ENCODE data around the gene BHLHE23.
A peak's percentile ranks its signal among the peaks of the same experiment; 100 is the strongest.
"Not testable (repeated sequence)": the region's sequence is repeated elsewhere in the genome, so short reads cannot be mapped to it uniquely, and the experiment has no call there.

The BHLHE23 gene

DNA sequence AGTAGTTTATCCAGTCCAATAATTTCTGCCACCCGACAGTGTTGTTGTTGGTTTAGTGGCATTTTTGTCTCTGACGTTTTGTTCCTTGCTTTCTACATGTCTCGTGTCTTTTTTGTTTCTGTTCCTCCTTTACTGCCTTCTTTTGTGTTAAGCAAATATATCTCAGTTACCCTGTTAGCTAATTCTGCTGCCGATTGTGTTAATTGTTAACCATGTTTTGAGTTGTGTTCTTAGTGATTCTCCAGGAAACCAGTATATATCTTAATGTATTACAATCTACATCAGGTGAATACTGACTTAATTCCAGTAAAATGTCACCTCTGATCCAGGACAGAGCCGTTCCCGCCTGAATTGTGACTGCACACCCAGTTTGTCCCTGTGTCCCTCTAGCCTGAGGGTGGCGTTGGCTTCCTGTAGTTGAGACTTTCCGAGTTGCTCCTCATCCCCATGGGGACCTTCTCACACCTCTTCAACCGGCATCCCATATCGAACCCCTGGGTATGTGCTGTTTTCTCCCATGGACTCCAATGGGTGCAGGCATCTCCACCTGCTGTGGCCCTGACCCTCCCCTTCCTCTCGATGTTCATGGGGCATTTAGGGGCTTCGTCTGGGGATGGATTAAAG, 35.8 kb upstream of the BHLHE23 start:
- no peak for DNase-seq

DNA sequence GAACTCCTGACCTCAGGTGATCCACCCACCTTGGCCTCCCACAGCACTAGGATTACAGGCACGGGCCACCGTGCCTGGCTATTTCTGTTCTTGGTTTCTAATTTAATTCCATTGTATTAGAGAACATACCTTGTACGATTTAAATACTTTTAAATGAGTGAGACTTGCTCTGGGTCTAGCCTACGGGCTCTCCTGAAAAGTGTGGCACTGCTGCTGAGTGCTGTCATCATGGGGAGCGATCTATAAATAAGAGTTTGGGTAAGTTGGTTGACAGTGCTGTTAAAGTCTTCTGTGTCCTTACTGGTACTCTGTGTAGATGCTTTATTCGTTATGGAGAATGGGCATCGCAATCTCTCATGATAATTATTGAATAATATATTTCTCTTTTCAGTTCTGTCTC, 35.0 kb upstream of the BHLHE23 start:
- no peak for DNase-seq

- no peak for DNase-seq
Measured at GRCh38 chr20:63037669-63038268, 31.0 kb upstream of the BHLHE23 start.

GRCh38 chr20:63036291-63036690, 29.5 kb upstream of the BHLHE23 start:
- DNase-seq: no peak

GRCh38 chr20:63035603-63036185, 28.9 kb upstream of the BHLHE23 start:
- no peak for DNase-seq

DNA sequence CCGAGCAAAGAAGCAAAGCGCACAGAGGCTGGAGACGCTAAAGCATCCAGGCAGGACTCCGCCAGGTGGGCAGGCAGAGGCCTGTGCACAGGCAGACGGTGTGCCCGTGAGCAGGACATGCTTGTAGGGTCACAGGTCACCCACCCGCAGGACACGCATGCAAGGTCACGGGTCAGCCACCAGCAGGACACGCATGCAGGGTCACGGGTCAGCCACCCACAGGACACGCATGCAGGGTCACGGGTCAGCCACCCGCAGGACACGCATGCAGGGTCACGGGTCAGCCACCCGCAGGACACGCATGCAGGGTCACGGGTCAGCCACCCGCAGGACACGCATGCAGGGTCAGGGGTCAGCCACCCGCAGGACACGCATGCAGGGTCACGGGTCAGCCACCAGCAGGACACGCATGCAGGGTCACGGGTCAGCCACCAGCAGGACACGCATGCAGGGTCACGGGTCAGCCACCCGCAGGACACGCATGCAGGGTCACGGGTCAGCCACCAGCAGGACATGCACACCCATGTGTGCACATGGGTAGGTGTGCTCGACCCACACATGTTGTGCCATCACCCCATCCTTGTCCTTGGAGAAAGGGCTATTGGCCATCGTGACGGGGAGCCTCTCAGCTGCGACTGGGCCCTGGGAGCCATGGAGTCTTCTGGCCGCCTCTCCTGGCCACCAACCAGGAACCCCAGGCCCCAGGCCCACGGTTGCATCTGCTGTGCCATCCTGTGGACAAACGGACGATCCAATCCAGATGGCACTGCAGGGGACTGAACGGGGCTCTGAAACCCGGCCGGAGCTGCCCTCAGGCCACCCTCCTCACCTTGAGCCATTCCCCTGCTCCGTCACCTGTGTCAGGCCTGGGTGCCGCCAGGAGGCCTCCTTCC, 28.2 kb upstream of the BHLHE23 start:
- not testable (repeated sequence) for DNase-seq

DNA sequence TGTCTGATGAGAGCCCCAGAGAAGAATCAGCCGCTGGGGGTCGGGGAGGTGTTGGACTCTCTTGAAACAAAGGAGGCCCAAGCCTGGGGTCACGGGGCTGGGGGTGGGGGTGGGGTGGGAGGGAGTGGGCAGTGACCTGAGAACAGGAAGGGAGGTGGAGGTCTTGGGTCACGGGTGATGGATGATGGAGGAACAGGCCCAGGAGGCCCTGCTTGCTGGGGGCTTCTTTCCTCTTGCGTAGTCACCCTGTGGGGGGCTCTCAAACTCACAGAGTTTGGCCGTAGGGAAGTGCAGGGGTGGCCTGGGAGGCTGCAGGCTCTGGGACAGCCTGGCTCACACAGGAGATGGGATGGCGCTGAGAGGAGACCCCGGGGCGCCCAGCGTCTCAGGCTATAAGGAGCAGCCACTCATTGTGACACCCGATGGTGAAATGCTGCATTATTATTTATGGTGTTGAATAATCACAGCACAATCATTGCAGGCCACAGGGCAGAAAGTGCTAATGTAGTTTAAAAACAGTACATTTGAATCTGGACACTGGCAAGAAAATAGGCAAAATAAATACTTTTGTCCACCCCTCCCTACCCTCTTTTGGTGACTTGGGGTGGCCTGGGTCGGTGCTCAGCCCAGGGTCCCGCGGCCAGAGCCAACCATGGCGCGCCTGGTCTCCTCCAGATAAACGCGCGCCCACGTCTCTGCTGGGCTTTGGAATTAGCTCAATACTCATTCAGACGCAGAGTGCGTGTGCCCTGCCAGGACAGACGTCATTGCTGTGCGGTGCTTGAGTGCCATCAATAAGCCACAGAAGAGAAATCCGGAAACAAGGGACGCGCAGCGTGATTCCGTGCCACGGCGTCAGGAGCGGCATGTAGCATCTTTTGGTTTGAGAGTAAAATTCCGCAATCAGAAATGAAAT, 27.3 kb upstream of the BHLHE23 start:
- DNase-seq: no peak

DNA sequence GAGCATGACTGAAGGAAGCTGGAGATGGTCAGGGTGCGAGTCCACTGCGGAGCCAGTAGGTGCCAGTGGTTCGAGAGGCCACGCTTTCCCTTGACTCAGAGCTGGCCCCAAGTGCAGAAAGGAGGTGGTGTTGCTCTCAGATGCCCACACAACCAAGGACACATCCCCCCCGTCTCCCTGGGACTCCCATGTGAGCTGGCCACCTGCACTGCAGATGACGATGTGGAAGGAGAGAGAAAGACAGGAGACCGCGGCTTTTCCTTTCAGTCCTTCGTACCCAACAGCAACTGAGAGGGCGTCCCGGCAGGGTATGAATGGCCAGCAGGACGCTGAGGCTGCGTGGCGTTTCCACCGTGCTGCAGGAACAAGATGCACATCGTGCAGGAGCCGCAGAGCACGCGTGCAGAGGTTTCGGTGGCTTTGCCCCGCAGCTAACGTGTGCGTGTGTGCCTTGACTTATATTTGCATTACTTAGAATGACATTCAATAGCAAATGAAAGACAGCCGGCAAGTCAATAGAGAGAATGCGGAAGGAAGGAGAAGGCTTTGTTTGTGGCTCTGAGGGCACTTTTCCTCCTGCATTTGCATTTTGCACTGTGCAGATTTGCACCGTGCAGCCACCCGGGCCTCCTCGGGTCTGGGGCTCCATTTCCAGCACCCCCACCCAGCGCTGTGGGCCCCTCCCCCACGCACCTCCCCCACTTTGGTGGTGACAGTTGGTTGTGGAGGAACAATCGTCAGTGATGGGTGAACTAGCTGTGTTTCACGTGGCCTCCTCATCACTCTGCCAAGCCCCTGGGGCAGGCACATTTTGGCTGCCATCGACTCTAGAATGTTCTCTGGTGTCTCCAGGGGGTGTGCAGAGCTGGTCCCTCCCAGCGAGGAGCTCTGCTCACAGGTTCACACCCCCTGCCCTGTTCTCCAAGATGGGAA, 26.4 kb upstream of the BHLHE23 start:
- no peak for DNase-seq

- no peak for DNase-seq
Measured at GRCh38 chr20:63032026-63032800, 25.4 kb upstream of the BHLHE23 start.

DNA sequence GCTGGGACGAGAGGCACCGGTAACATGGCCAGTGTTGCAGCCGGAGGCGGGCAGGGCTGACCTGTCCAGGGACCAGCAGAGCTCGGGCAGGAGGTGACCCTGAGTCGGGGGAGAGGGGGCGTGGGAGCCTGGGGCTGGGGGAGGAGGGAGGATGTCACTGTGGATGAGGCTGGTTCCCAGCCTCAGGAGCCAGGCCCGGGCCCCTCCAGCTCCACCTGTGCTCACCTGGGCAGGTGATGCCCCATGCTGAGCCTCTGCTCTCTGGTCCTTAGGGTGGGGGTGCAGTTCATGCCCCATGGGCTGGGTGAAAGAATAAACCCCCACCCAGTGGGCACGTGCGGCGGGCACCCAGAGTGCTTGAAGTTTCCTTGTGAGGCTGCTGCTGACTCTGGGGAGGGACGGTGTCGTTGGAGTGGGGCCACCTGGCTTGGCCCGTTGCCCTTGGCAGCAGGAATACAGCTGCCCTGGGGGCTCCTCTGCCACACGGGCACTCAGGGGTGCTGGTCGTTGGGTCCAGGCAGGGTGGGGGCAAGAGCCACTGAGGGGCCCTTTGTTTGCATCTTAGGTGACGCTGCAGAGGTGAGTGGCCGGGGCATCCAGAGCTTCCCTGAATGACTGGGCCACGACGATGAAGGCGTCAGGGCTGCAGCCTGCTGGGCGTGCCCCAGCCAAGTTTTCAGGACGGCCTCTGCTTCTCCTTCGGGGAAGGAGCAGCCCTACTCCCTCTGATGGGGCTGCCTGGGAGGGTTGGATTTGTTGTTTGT, 24.7 kb upstream of the BHLHE23 start:
- no peak for DNase-seq

DNA sequence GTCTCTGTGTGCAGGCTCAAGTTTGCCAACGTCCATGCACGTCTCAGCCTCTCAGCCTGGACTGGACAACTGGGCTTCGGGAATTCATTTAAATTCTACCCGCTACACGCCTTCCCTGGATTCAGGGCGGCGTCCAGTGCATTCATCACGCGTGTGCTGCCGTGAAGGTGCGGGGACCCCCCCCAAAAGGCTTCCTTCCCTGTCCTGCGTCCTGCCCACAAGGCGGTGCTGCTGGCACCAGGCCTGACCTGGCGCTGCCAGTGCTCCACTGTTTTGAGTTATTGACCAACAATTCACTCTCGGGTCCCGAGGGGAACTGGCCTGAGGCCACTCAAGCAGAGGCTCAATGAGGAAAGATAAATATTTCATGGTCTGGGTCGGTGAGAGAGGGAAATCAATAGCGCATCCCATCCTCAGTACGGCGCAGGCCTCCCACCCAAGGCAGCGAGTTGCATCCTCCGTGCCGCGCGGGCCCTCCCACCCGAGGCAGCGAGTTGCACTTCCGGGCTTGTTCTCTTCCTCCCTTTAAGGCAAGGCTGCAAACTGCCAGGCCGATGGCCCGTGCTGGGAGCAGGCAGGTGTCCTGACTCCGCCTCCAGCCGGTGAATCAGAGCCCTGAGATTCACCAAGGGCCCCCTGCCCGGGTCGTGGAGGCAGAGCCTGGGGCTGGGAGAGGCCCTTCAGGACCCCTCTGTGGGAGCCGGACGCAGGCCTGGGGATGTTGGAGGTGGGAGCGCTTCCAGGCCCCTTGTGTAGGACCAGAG, 22.8 kb upstream of the BHLHE23 start:
- peak; percentile 65 for DNase-seq

DNA sequence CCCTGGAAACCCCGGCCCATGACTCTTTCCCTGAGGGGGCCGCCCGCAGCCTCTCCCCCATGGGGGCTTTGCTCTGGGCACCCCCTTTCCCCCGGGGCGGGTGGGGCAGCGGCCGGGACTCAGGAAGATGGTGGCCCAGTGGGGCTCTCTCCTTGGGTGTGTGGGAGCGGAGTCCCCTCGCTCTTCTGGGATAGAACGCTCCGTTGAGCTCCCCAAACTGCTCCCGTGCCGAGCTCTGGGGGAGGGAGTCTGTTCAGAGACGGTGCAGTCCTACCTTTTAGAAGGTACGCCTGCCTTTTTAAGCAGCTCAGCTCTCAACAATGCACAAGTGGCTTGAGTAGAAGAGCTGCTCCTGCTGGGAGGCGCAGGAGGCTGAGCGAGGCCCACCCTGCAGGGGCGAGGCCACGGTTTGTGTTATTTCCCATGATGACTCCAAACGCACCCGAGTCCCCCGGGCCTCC, 21.7 kb upstream of the BHLHE23 start:
- DNase-seq: no peak

GRCh38 chr20:63027922-63028389, 21.2 kb upstream of the BHLHE23 start:
- peak; percentile 84 for DNase-seq

DNA sequence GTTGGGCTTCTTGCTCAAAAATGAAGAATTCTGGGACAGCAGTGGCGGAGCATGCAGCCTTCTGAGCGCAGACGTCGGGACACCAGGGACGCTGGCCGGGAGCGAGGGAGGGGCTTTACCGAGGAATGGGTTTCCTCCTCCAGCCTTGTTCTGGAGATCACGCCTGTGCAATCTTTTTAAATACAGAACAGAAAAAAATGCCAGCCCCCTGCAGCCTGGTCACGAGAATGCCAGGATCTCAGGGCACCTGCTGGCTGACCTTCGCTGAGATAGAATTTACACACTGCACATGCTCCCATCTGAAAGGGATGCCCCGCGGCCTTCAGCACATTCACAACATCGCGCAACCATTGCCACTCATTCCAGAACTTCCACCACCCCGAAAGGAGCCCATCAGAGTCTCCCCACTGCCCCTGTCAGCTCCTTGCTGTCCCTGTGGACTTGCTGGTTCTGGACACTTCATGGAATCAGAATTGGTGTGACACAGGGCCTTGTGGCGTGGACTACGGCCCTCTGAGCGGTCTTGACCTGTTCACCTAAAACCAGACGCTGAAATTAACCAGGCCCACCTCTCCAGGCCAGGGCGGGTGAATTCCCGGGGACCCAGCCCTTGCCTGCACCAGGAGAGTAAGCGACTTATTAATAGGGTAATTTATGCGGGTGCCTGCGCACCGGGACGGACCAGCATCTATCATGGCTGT, 20.6 kb upstream of the BHLHE23 start:
- DNase-seq: no peak

GRCh38 chr20:63026582-63027165, 19.9 kb upstream of the BHLHE23 start:
- DNase-seq: no peak

- DNase-seq: no peak
Measured at GRCh38 chr20:63025534-63026331, 19.0 kb upstream of the BHLHE23 start.

All from RPMI8226 (cell line).